ENCODE measurements around the gene APOC4.

- TF ChIP-seq, protein P1, sequence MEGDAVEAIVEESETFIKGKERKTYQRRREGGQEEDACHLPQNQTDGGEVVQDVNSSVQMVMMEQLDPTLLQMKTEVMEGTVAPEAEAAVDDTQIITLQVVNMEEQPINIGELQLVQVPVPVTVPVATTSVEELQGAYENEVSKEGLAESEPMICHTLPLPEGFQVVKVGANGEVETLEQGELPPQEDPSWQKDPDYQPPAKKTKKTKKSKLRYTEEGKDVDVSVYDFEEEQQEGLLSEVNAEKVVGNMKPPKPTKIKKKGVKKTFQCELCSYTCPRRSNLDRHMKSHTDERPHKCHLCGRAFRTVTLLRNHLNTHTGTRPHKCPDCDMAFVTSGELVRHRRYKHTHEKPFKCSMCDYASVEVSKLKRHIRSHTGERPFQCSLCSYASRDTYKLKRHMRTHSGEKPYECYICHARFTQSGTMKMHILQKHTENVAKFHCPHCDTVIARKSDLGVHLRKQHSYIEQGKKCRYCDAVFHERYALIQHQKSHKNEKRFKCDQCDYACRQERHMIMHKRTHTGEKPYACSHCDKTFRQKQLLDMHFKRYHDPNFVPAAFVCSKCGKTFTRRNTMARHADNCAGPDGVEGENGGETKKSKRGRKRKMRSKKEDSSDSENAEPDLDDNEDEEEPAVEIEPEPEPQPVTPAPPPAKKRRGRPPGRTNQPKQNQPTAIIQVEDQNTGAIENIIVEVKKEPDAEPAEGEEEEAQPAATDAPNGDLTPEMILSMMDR (IDR thresholded peaks at IDR 0.05), result no peak
- TF ChIP-seq, protein P2, sequence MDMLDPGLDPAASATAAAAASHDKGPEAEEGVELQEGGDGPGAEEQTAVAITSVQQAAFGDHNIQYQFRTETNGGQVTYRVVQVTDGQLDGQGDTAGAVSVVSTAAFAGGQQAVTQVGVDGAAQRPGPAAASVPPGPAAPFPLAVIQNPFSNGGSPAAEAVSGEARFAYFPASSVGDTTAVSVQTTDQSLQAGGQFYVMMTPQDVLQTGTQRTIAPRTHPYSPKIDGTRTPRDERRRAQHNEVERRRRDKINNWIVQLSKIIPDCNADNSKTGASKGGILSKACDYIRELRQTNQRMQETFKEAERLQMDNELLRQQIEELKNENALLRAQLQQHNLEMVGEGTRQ (CRISPR knock-in tag; IDR thresholded peaks at IDR 0.05), result no peak
- TF ChIP-seq, protein P3, sequence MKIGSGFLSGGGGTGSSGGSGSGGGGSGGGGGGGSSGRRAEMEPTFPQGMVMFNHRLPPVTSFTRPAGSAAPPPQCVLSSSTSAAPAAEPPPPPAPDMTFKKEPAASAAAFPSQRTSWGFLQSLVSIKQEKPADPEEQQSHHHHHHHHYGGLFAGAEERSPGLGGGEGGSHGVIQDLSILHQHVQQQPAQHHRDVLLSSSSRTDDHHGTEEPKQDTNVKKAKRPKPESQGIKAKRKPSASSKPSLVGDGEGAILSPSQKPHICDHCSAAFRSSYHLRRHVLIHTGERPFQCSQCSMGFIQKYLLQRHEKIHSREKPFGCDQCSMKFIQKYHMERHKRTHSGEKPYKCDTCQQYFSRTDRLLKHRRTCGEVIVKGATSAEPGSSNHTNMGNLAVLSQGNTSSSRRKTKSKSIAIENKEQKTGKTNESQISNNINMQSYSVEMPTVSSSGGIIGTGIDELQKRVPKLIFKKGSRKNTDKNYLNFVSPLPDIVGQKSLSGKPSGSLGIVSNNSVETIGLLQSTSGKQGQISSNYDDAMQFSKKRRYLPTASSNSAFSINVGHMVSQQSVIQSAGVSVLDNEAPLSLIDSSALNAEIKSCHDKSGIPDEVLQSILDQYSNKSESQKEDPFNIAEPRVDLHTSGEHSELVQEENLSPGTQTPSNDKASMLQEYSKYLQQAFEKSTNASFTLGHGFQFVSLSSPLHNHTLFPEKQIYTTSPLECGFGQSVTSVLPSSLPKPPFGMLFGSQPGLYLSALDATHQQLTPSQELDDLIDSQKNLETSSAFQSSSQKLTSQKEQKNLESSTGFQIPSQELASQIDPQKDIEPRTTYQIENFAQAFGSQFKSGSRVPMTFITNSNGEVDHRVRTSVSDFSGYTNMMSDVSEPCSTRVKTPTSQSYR (CRISPR knock-in tag; IDR thresholded peaks at IDR 0.05), result no peak
- TF ChIP-seq FOXP4 (CRISPR knock-in tag; IDR thresholded peaks at IDR 0.05) (no peak), TCF7 (CRISPR knock-in tag; IDR thresholded peaks at IDR 0.05; ENCODE audit: low read depth) (no peak), ZNF138 (CRISPR knock-in tag; conservative IDR thresholded peaks at IDR 0.05) (no peak), ATF3 (CRISPR knock-in tag; conservative IDR thresholded peaks at IDR 0.05) (no peak), SOX15 (CRISPR knock-in tag; IDR thresholded peaks at IDR 0.05) (no peak)
- TF ChIP-seq, protein P4, sequence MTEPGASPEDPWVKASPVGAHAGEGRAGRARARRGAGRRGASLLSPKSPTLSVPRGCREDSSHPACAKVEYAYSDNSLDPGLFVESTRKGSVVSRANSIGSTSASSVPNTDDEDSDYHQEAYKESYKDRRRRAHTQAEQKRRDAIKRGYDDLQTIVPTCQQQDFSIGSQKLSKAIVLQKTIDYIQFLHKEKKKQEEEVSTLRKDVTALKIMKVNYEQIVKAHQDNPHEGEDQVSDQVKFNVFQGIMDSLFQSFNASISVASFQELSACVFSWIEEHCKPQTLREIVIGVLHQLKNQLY (CRISPR knock-in tag; IDR thresholded peaks at IDR 0.05), result no peak
- TF ChIP-seq, protein P5, sequence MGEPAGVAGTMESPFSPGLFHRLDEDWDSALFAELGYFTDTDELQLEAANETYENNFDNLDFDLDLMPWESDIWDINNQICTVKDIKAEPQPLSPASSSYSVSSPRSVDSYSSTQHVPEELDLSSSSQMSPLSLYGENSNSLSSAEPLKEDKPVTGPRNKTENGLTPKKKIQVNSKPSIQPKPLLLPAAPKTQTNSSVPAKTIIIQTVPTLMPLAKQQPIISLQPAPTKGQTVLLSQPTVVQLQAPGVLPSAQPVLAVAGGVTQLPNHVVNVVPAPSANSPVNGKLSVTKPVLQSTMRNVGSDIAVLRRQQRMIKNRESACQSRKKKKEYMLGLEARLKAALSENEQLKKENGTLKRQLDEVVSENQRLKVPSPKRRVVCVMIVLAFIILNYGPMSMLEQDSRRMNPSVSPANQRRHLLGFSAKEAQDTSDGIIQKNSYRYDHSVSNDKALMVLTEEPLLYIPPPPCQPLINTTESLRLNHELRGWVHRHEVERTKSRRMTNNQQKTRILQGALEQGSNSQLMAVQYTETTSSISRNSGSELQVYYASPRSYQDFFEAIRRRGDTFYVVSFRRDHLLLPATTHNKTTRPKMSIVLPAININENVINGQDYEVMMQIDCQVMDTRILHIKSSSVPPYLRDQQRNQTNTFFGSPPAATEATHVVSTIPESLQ (CRISPR knock-in tag; IDR thresholded peaks at IDR 0.05), result no peak
- TF ChIP-seq, protein P6, sequence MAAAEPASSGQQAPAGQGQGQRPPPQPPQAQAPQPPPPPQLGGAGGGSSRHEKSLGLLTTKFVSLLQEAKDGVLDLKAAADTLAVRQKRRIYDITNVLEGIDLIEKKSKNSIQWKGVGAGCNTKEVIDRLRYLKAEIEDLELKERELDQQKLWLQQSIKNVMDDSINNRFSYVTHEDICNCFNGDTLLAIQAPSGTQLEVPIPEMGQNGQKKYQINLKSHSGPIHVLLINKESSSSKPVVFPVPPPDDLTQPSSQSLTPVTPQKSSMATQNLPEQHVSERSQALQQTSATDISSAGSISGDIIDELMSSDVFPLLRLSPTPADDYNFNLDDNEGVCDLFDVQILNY (CRISPR knock-in tag; IDR thresholded peaks at IDR 0.05), result no peak
Observed at GRCh38 chr19:44990459-44990858, 48.4 kb downstream of the APOC4 start.
